GM21515 (cell line): ENCODE results near the gene TSPAN11.
"Not testable (repeated sequence)": the region's sequence is repeated elsewhere in the genome, so short reads cannot be mapped to it uniquely, and the experiment has no call there.

ENCODE experiments used
- ATAC-seq: cut with Tn5 transposase; IDR thresholded peaks from one replicate; pipeline ENCODE4 v1.9.1; 2021; ENCODE audit not compliant: unreplicated experiment

Gene TSPAN11, protein sequence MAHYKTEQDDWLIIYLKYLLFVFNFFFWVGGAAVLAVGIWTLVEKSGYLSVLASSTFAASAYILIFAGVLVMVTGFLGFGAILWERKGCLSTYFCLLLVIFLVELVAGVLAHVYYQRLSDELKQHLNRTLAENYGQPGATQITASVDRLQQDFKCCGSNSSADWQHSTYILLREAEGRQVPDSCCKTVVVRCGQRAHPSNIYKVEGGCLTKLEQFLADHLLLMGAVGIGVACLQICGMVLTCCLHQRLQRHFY

DNA sequence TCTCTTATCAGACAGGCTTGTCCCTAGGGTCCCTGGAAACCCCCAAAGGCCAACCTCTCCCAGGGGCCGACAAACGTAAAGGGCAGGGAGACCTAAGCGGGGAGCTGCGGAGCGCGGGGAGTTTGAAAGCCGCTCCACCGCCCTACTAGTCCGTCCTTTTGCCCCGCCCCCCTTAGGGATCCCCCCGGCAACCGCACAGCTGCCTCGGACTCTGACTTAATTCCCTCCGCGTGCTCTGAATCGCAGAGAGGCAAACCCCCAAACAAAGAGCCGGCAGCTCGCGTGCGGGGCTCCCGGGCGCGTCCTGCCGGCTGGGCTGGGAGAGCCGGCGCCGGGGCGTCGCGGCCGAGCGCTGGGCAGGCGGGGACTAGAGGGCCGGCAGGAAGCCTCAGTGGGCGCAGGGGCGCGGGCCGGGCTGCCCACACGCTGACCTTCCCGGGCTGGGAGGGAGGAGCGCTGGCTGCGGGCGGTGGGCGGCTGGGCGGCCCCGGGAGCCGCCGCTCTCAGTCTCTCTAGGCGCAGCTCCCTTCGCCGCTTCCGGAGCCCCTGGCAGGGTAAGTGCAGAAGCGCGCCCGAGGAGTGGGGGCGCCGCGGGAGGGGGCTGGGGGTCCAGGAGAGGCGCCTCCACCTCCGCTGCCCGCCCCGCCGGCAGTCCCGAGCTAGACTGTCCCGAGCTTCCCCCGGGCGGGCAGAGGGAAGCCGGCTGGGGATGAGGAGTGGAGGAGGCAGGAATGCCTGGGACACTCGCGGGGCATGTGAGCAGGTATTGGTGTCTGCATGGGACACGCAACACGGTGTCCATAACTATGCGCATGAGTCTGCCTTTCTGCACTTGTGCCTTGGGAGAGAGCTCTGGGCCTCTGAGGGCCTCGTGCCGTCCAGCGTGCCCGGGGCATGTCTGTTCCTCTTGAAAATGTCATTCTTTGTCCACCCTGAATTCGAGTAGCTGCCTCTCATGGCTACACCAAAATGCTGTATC is at the start of gene TSPAN11:
TSPAN11 (plus strand) TSS at position 506 of the 979 bp plus-strand sequence. CDS start 27,244 bp downstream, outside the sequence.
- ATAC-seq = no peak

GRCh38 chr12:30877105-30877875 is 49.3 kb upstream of the TSPAN11 start:
- no peak for ATAC-seq

DNA sequence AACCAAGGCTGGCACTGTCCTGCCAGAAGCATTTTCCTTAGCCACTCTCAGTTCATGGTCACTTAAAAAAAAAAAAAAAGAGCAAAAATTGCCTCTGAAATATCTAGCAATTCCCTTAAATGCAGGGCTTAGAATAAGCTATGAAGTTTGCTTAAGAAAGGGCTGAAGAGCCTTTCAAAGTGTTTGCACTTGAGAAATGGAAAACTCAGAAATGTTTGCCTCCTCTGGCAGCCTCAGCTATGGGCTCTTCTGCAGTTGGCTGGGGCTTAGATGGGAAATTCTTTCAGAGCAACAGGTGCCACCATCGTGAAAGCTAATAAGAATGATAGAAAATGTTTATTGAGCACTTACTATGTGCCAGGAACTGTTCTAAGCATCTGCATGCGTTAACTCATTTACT is 48.5 kb upstream of the TSPAN11 start:
- no peak for ATAC-seq

- no peak for ATAC-seq
Measured at GRCh38 chr12:30880061-30880460, 46.5 kb upstream of the TSPAN11 start.

- ATAC-seq = no peak
Measured at GRCh38 chr12:30880813-30881212, 45.7 kb upstream of the TSPAN11 start.

DNA sequence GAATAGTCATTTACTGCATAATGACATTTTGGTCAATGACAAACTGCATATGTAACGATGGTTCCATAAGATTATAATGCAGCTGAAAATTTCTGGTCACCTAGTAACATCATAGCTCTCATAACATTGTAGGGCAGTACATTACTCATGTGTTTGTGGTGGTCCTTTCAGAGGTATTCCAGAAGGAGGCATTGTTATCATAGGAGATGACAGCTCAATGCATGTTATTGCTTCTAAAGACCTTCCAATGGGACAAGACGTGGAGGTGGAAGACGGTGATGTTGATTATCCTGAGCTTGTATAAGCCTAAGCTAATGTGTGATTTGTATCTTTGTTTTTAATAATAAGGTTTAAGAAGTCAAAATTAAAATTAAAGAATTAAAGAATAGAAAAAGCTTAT is 43.8 kb upstream of the TSPAN11 start:
- ATAC-seq = no peak

DNA sequence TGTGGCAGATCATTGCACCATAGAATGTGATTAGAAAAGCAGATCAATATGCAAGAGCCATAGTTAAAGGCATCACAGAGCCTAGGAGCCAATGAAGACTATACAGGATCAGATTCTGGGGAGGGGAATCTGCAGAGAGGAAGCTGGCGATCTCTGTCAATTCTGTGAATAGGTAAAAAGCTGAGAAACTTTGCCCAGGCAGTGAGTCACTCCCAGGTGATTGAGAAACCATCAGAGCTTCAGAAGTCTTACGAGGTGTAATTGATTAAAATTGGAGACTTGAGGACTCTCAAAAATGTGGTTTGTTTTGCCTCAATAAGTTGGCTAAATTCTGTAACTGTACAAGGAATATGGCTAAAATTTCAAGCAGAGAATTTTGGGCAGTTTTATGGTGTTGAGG is 41.7 kb upstream of the TSPAN11 start:
- no peak for ATAC-seq

GRCh38 chr12:30885321-30885720 is 41.2 kb upstream of the TSPAN11 start:
- ATAC-seq = no peak

DNA sequence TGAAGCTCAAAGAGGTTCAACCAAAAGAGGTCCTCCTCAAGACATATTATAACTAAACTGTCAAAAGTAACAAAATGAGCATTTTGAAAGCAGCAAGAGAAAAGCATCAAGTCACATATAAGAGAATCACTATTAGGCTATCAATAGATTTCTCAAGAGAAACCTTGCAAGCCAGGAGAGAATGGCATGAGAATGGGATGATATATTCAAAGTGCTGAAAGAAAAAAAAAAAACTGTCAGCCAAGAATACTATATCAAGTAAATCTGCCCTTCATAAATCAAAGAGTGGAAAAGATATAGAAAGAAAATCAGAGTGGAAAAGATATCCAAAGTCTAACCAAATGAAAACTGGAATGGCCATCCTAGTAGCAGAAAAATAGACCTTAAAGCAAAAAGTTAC is 39.3 kb upstream of the TSPAN11 start:
- no peak for ATAC-seq

- ATAC-seq = no peak
Measured at GRCh38 chr12:30888241-30888640, 38.3 kb upstream of the TSPAN11 start.

DNA sequence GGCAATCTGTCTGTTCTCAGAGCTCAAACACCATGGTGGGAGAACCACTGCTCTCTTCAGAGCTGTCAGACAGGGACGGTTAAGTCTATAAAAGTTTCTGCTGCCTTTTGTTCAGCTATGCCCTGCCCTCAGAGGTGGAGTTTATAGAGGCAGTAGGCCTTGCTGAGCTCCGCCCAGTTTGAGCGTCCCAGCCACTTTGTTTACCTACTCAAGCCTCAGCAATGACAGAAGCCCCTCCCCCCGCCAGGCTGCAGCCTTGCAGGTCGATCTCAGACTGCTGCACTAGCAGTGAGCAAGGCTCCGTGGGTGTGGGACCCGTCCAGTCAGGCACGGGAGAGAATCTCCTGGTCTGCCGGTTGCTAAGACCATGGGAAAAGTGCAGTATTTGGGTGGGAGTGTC is 32.0 kb upstream of the TSPAN11 start:
- ATAC-seq = not testable (repeated sequence)

GRCh38 chr12:30896461-30896860 is 30.1 kb upstream of the TSPAN11 start:
- no peak for ATAC-seq

GRCh38 chr12:30898846-30899245 is 27.7 kb upstream of the TSPAN11 start:
- ATAC-seq = no peak

- no peak for ATAC-seq
Measured at GRCh38 chr12:30900351-30900750, 26.2 kb upstream of the TSPAN11 start.

DNA sequence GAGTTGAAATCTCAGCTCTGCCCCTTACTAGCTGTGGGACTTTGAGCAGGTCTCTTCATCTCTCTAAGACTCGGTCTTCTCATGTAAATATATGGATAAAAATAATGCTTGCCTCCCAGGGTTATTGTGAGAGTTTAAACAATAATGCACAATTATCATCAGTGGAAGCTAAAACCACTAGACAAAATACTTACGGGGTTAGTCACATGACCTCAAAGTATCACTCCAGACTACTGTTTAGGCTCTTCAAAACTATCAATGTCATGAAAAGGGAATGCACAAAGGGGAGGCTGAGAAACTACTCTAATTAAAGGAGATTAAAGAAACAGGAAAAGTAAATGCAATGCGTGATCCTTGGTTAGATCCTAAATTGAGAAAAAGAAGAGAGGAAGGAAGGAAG is 24.5 kb upstream of the TSPAN11 start:
- ATAC-seq = no peak

DNA sequence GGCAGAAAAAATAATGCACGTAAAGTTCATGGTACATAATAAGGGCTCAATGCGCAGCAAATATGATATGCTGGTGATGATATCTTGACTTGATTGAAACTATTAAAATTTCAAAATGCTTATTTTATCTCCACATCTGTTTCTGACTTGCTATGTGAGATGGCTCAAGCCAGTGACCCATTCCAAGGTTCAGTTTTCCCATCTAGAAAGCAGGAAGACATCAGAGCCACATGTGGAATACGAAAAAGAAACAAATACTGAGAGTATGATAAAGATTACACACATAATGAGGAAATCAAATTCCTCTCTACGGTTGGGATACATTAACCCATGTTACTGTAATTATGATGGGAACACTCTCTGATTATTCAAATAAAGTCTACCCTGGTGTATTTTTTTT is 24.0 kb upstream of the TSPAN11 start:
- ATAC-seq = no peak

DNA sequence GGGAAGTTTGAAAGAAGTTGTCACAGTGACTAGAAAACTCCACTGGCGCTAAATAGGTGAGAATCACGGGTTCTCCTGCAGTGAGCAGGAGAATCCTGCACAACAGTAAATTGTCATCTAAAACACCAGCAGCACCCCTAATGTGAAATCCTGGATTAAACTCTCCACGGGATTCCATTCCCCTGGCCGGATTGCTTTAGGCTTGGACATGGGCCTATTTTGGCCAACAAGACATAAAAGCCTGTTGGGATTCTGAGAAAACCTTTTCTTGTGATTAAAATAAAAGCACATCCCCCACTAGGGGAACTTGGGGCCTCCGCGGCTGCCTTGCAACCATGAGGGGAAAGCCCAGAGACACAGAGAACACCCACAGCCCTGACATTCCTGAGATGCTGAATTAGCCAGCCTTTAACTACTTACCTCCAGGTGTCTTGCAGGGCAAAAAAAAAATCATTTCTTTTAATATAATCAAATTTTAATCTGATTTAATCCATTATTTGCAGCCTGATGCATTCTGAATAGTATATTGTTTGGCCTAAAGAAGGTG is 21.0 kb upstream of the TSPAN11 start:
- ATAC-seq = no peak

DNA sequence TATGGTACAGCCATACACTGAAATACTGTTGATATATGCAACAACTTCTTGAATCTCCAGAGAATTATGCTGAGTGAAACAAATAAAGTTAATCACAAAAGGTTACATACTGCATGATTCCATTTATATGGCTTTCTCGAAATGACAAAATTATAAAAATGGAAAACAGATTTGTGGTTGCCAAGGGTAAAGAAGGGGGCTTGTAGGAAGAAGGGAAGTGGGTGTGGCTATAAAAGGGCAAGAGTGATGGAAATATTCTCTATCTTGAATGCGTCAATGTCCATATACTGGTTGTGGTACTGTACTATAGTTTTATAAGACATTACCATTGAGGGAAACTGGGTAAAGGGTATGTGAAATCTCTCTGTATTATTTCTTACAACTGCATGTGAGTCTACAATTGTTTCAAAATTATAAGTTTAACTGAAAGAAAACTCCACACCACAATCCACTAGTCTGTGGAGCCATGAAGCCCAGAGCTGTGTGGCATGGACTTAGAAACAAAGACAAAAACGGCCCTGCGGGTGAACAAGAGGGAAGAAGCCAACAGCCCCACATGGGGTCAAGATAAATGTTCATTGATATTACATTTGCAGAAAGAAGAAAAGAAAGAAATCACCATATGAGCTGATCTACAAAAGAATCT is 18.3 kb upstream of the TSPAN11 start:
- no peak for ATAC-seq

DNA sequence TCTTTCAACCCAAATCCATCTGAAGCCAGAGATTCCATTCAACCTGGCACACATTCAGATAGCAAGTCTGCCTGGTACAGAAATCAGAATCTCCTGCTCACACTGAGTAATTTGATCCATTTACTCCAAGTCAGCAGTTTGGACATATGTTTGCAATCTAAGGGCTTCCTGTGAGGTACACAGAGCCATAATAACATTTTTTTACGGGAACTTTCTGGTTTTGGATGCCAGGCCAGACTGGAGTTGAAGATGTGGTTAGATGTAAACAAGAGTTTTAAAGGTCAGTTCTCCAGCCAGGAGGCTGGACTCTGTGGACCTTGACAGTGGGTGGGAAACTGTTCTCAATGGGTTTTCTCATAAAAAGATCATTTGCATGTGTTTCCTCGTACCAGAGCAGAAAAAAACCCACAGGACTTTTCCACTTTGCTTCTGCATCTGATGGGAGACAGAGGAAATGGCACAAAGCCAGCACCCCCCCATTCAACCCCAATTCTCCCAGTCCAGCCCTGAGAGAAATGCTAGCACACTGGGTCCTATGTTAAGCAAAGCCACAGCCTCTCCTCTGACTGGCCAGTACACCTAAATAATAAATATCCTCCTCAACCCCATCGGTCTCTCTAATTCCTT is 17.7 kb upstream of the TSPAN11 start:
- ATAC-seq = no peak

DNA sequence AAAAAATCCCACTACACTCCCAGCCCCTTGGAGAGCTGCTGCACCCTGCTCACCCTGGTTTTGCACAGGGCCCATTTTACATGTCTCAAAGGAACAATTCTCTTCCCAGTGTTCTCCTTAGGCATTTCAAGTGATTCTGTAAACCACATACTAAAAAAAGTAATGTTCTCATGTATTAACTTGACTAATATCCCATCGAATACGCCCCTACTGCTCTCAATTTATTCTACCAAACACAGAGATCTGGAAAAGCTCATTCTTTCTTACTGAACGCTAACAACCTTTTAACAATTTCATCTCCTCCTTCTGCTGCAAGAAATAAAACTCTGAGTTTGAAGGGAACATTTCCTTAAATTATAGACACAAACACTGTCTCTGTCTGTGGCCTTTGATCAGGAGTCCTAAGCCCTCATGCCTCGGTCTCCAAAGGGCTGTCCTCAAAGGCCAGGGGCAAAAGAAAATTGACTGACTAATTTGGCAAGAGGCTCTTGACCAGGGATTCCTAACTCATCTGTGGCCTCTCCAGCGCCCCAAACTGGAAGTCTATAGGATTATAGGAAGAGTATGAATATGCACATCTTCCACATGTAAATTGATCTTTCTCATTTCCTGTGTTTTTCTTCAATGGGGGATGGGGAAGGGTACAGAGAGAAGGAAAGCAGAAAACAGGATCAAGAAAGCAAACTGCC is 17.1 kb upstream of the TSPAN11 start:
- no peak for ATAC-seq
